ENCODE data around the gene CACNA2D1.

GRCh38 chr7:82335927-82336326 lies 107.7 kb downstream of the CACNA2D1 start:
- no peak for TF ChIP-seq CTCF (IDR thresholded peaks at IDR 0.05)
- no peak for TF ChIP-seq POLR2A (IDR thresholded peaks at IDR 0.05)
